T-cell (primary cell): Measurements from ENCODE around the gene ITPR2. TPM values are rescaled to one million over a fixed set of nuclear protein-coding genes. Genes with fewer than 3 reads are reported as not detected.

Experiments used
- ATAC-seq, 4 experiments: fragments of 200-7000 bp in 3 of 4; fragments of 150-1000 bp in 1 of 4; cut with Tn5 transposase; replicated peaks in 1 of 4; 1 replicate in 3 of 4; 2 replicates in 1 of 4; pipeline ENCODE4 v1.10.0; 2021; ENCODE audit warnings: moderate library complexity in 3 of 4, mild to moderate bottlenecking in 2 of 4, moderate number of reproducible peaks in 1 of 4
- CTCF ChIA-PET, 2 donors: fragments of 300-600 bp; sonication (Branson Sonifier 250); formaldehyde crosslinking; loops; one replicate each; lab custom pipeline; 2022; ENCODE audit warnings: antibody characterized with exemption in 2 of 2; lab: Charles Lee
- POLR2A ChIA-PET, 2 donors: fragments of 300-600 bp; sonication (Branson Sonifier 250); formaldehyde crosslinking; loops; one replicate each; lab custom pipeline; 2022; ENCODE audit warnings: antibody characterized with exemption in 2 of 2; lab: Charles Lee
- DNase-seq, 35 experiments: peaks; one replicate each; pipeline versions ENCODE4 v3.0.0 to v3.0.0-alpha.2; 2013 to 2023
- H3K27ac ChIP-seq: one replicate; pipeline ENCODE4 v1.5.1; 2013; ENCODE audit warnings: low read length
- H3K27me3 ChIP-seq, 2 experiments: replicated peaks in 1 of 2; 1 replicate in 1 of 2; 2 replicates in 1 of 2; pipeline versions ENCODE4 v1.6.1 to v1.7.0; 2013; ENCODE audit warnings: low read length in 1 of 2, mixed read lengths in 1 of 2; ENCODE audit not compliant: control insufficient read depth in 2 of 2, insufficient read depth in 2 of 2; ENCODE audit errors: extremely low read depth in 1 of 2
- H3K36me3 ChIP-seq, 2 donors: 1 replicate in 1 of 2; 2 replicates in 1 of 2; pipeline versions ENCODE4 v1.6.1 to v1.7.0; 2013; ENCODE audit warnings: low read length in 1 of 2; ENCODE audit not compliant: control insufficient read depth in 2 of 2, insufficient read depth in 1 of 2; ENCODE audit errors: extremely low read depth in 1 of 2
- H3K4me1 ChIP-seq, 2 experiments: 1 replicate in 1 of 2; 2 replicates in 1 of 2; pipeline versions ENCODE4 v1.6.1 to v1.7.0; 2013; ENCODE audit warnings: low read length in 2 of 2, mixed read lengths in 1 of 2; ENCODE audit not compliant: insufficient read depth in 2 of 2, control insufficient read depth in 1 of 2; ENCODE audit errors: extremely low read depth in 1 of 2
- H3K4me3 ChIP-seq, 2 donors: 1 replicate in 1 of 2; 2 replicates in 1 of 2; pipeline versions ENCODE4 v1.5.1 to v1.7.0; 2013; ENCODE audit warnings: mild to moderate bottlenecking in 2 of 2, low read length in 1 of 2, moderate library complexity in 1 of 2; ENCODE audit not compliant: control insufficient read depth in 1 of 2; ENCODE audit errors: extremely low read depth in 1 of 2
- H3K9me3 ChIP-seq: 2 replicates; pipeline ENCODE4 v1.7.0; 2013
- H3K27ac Mint-ChIP-seq, 2 donors: one replicate each; pipeline ENCODE4 v1.8.0; 2020 to 2021; ENCODE audit warnings: mild to moderate bottlenecking in 2 of 2, mixed read lengths in 2 of 2
- H3K27me3 Mint-ChIP-seq, 2 donors: one replicate each; pipeline ENCODE4 v1.8.0; 2021 to 2022; ENCODE audit warnings: mixed read lengths in 2 of 2
- H3K36me3 Mint-ChIP-seq: one replicate; pipeline ENCODE4 v1.8.0; 2021; ENCODE audit warnings: mixed read lengths
- H3K4me1 Mint-ChIP-seq, 3 donors: one replicate each; pipeline ENCODE4 v1.8.0; 2020 to 2022; ENCODE audit warnings: mixed read lengths in 3 of 3, mild to moderate bottlenecking in 1 of 3
- H3K4me3 Mint-ChIP-seq, 3 donors: one replicate each; pipeline ENCODE4 v1.8.0; 2020 to 2022; ENCODE audit warnings: mild to moderate bottlenecking in 3 of 3, mixed read lengths in 3 of 3, moderate library complexity in 3 of 3
- H3K9me3 Mint-ChIP-seq, 3 donors: one replicate each; pipeline ENCODE4 v1.8.0; 2020 to 2022; ENCODE audit warnings: mixed read lengths in 3 of 3
- WGBS: methylation state at CpG from one replicate; pipeline ENCODE4 v1.1.5; 2013; ENCODE audit warnings: missing lambda C conversion rate; ENCODE audit not compliant: insufficient coverage; 5-methylcytosine and 5-hydroxymethylcytosine counted together
- total RNA-seq, 35 experiments: library from RNA in 6 of 35; stranded (reverse) in 6 of 35; fragments of 120-200 nt in 1 of 35; gene quantifications; one replicate each; pipeline versions ENCODE4 v1.2.1 to v1.2.4 and lab custom pipeline; 2013 to 2026

The ITPR2 gene
- total RNA-seq, 5 donors from 2014 or later (not counting 1 experiment from before 2014, with no cell fraction given), result 38.8 to 52.5 (median 44.5) TPM

GRCh38 chr12:26557326-26557725 is 275.7 kb downstream of the ITPR2 start:
- H3K27me3 Mint-ChIP-seq, result no peaks in the 10 kb centered on the region
- 100% methylated on average over 3 of the region's 4 CpGs for WGBS
- ChIA-PET POLR2A (no interaction called here), CTCF (interaction anchor here in 1 of 2 donors (0.7 kb wide), 1 partner anchor 98 kb away, joined by 3 read pairs; no protein-coding TSS in a partner anchor)
- no peak overlapping the region for H3K27ac Mint-ChIP-seq
- Histone ChIP-seq H3K4me1 (no peaks in the 10 kb centered on the region), H3K27me3 (no peaks in the 10 kb centered on the region), H3K9me3 (no peaks in the 10 kb centered on the region), H3K4me3 (no peak overlapping the region), H3K36me3 (peaks cover 14 to 37% of the 10 kb centered on the region in 2 donors), H3K27ac (no peak overlapping the region)
- no peak overlapping the region for H3K4me3 Mint-ChIP-seq
- no peak for DNase-seq
- H3K4me1 Mint-ChIP-seq, result no peaks in the 10 kb centered on the region
- H3K36me3 Mint-ChIP-seq, result peaks cover 41% of the 10 kb centered on the region
- no peak for ATAC-seq
- no peaks in the 10 kb centered on the region for H3K9me3 Mint-ChIP-seq

- CTCF ChIA-PET, result no interaction called here
- Mint-ChIP-seq H3K27me3 (no peaks in the 10 kb centered on the region), H3K36me3 (peaks cover 38% of the 10 kb centered on the region), H3K4me3 (no peak overlapping the region), H3K4me1 (no peaks in the 10 kb centered on the region), H3K27ac (no peak overlapping the region), H3K9me3 (no peaks in the 10 kb centered on the region)
- peaks cover 16 to 38% of the 10 kb centered on the region in 2 donors for H3K36me3 ChIP-seq
- H3K4me3 ChIP-seq, result no peak overlapping the region
- no peaks in the 10 kb centered on the region for H3K4me1 ChIP-seq
- DNase-seq (no peak), ATAC-seq (no peak)
- no peaks in the 10 kb centered on the region for H3K9me3 ChIP-seq
- 100% methylated on average over 3 of the region's 4 CpGs for WGBS
- H3K27me3 ChIP-seq, result no peaks in the 10 kb centered on the region
- POLR2A ChIA-PET, result interaction anchor here in 1 of 2 donors (0.6 kb wide), 2 partner anchors 42 to 169 kb away, joined by 3 to 4 read pairs; no protein-coding TSS in a partner anchor
- H3K27ac ChIP-seq, result no peak overlapping the region
Observed at GRCh38 chr12:26556916-26557315, 276.1 kb downstream of the ITPR2 start.

GRCh38 chr12:26555139-26555538 is 277.9 kb downstream of the ITPR2 start:
- H3K9me3 Mint-ChIP-seq, result no peaks in the 10 kb centered on the region
- no peaks in the 10 kb centered on the region for H3K4me1 Mint-ChIP-seq

GRCh38 chr12:26554332-26554731 is 278.7 kb downstream of the ITPR2 start:
- no peak for ATAC-seq
- Mint-ChIP-seq H3K4me1 (no peaks in the 10 kb centered on the region), H3K4me3 (no peak overlapping the region), H3K9me3 (no peaks in the 10 kb centered on the region), H3K27ac (no peak overlapping the region), H3K27me3 (no peaks in the 10 kb centered on the region), H3K36me3 (peaks cover 48% of the 10 kb centered on the region)
- POLR2A ChIA-PET, result no interaction called here
- no peak for DNase-seq
- H3K36me3 ChIP-seq, result peaks cover 18 to 39% of the 10 kb centered on the region in 2 donors
- CTCF ChIA-PET, result no interaction called here
- H3K4me3 ChIP-seq, result no peak overlapping the region
- no peaks in the 10 kb centered on the region for H3K9me3 ChIP-seq
- no peaks in the 10 kb centered on the region for H3K4me1 ChIP-seq
- H3K27ac ChIP-seq, result no peak overlapping the region
- H3K27me3 ChIP-seq, result no peaks in the 10 kb centered on the region
- WGBS, result no CpG with 5 or more reads among the region's 4 CpGs

More at GRCh38 chr12:26555139-26555538, 277.9 kb downstream of the ITPR2 start:
- Mint-ChIP-seq H3K27me3 (no peaks in the 10 kb centered on the region), H3K36me3 (peaks cover 47% of the 10 kb centered on the region), H3K27ac (no peak overlapping the region), H3K4me3 (no peak overlapping the region)
- H3K4me1 ChIP-seq, result no peaks in the 10 kb centered on the region
- ATAC-seq, result no peak
- H3K27me3 ChIP-seq, result no peaks in the 10 kb centered on the region
- no peak overlapping the region for H3K27ac ChIP-seq
- ChIA-PET CTCF (interaction anchor here in 1 of 2 donors (0.6 kb wide), 1 partner anchor 458 kb away, joined by 3 read pairs; no protein-coding TSS in a partner anchor), POLR2A (no interaction called here)
- 100% methylated on average over 3 of the region's 4 CpGs for WGBS
- H3K4me3 ChIP-seq, result no peak overlapping the region
- DNase-seq, result no peak
- peaks cover 18 to 41% of the 10 kb centered on the region in 2 donors for H3K36me3 ChIP-seq
- H3K9me3 ChIP-seq, result no peaks in the 10 kb centered on the region

- Histone ChIP-seq H3K9me3 (no peaks in the 10 kb centered on the region), H3K4me3 (no peak overlapping the region), H3K4me1 (no peaks in the 10 kb centered on the region), H3K36me3 (peaks cover 14 to 32% of the 10 kb centered on the region in 2 donors), H3K27me3 (no peaks in the 10 kb centered on the region), H3K27ac (no peak overlapping the region)
- H3K27me3 Mint-ChIP-seq, result no peaks in the 10 kb centered on the region
- H3K4me1 Mint-ChIP-seq, result no peaks in the 10 kb centered on the region
- peaks cover 0 to 7% (median 0%) of the 10 kb centered on the region in 3 donors for H3K9me3 Mint-ChIP-seq
- no peak overlapping the region for H3K4me3 Mint-ChIP-seq
- POLR2A ChIA-PET, result no interaction called here
- no peak for ATAC-seq
- CTCF ChIA-PET, result no interaction called here
- no peak overlapping the region for H3K27ac Mint-ChIP-seq
- WGBS, result 91% methylated on average over 3 of the region's 3 CpGs
- DNase-seq, result no peak
- H3K36me3 Mint-ChIP-seq, result peaks cover 67% of the 10 kb centered on the region
Observed at GRCh38 chr12:26551385-26551784, 281.6 kb downstream of the ITPR2 start.

DNA sequence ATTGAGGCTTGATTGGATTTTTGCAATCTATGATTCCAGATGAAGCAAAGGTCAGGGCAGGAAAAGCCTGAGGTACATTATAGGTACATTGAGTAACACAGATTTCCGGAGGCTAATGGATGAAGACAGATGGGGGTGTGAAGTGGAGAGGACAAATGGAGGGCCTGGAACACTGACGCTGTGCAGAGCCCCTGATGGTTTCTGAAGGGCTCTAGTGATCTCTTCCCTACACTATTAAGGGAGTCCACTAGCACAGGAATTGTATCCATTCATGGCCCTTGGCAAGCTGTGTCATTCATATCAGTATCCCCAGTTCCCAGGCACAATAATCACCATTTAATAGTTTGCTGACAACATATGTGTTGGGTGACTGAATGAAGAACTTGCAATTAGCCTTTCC is 284.8 kb downstream of the ITPR2 start:
- WGBS, result no CpG with 5 or more reads among the region's 2 CpGs
- no peaks in the 10 kb centered on the region for H3K4me1 Mint-ChIP-seq
- no peaks in the 10 kb centered on the region for H3K27me3 Mint-ChIP-seq
- ChIA-PET POLR2A (no interaction called here), CTCF (no interaction called here)
- peaks cover 0 to 11% (median 0%) of the 10 kb centered on the region in 3 donors for H3K9me3 Mint-ChIP-seq
- H3K27ac Mint-ChIP-seq, result no peak overlapping the region
- Histone ChIP-seq H3K4me1 (no peaks in the 10 kb centered on the region), H3K27ac (no peak overlapping the region), H3K4me3 (no peak overlapping the region), H3K36me3 (peaks cover 5 to 19% of the 10 kb centered on the region in 2 donors), H3K9me3 (no peaks in the 10 kb centered on the region), H3K27me3 (no peaks in the 10 kb centered on the region)
- DNase-seq (no peak), ATAC-seq (no peak)
- H3K36me3 Mint-ChIP-seq, result peaks cover 60% of the 10 kb centered on the region
- H3K4me3 Mint-ChIP-seq, result no peak overlapping the region
